MM.1S (cell line): ENCODE results near the gene COL6A2.

Source experiments
- EZH2 ChIP-seq: fragments of 300-600 bp; sonication (generic); optimal IDR thresholded peaks from 2 replicates; pipeline ENCODE3; 2017; ENCODE audit warnings: low read depth, mild to moderate bottlenecking, antibody characterized with exemption, low read length, mixed read lengths
- EZH2phosphoT487 ChIP-seq: fragments of 300-600 bp; sonication (generic); IDR thresholded peaks from 2 replicates; pipeline ENCODE4 v1.6.1; 2018; ENCODE audit warnings: antibody characterized with exemption, low read length
- TF ChIP-seq, protein P1 (sequence below): fragments of 300-600 bp; sonication (generic); IDR thresholded peaks from 2 replicates; pipeline ENCODE4 v1.5.1; 2016; ENCODE audit warnings: antibody characterized with exemption, low read length, mixed read lengths

GRCh38 chr21:46114963-46115362 lies 17.1 kb downstream of the COL6A2 start:
- TF ChIP-seq, protein P1, sequence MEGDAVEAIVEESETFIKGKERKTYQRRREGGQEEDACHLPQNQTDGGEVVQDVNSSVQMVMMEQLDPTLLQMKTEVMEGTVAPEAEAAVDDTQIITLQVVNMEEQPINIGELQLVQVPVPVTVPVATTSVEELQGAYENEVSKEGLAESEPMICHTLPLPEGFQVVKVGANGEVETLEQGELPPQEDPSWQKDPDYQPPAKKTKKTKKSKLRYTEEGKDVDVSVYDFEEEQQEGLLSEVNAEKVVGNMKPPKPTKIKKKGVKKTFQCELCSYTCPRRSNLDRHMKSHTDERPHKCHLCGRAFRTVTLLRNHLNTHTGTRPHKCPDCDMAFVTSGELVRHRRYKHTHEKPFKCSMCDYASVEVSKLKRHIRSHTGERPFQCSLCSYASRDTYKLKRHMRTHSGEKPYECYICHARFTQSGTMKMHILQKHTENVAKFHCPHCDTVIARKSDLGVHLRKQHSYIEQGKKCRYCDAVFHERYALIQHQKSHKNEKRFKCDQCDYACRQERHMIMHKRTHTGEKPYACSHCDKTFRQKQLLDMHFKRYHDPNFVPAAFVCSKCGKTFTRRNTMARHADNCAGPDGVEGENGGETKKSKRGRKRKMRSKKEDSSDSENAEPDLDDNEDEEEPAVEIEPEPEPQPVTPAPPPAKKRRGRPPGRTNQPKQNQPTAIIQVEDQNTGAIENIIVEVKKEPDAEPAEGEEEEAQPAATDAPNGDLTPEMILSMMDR: no peak
- no peak for TF ChIP-seq EZH2phosphoT487
- TF ChIP-seq EZH2: no peak
